ENCODE measurements around the gene ST8SIA4. TPM values are rescaled to one million over a fixed set of nuclear protein-coding genes. Genes with fewer than 3 reads are reported as not detected.
A peak's percentile ranks its signal among the peaks of the same experiment; 100 is the strongest.

ST8SIA4 gene
- polyA plus RNA-seq, 3 donors: 12.4 to 36.4 (median 30.7) TPM

DNA sequence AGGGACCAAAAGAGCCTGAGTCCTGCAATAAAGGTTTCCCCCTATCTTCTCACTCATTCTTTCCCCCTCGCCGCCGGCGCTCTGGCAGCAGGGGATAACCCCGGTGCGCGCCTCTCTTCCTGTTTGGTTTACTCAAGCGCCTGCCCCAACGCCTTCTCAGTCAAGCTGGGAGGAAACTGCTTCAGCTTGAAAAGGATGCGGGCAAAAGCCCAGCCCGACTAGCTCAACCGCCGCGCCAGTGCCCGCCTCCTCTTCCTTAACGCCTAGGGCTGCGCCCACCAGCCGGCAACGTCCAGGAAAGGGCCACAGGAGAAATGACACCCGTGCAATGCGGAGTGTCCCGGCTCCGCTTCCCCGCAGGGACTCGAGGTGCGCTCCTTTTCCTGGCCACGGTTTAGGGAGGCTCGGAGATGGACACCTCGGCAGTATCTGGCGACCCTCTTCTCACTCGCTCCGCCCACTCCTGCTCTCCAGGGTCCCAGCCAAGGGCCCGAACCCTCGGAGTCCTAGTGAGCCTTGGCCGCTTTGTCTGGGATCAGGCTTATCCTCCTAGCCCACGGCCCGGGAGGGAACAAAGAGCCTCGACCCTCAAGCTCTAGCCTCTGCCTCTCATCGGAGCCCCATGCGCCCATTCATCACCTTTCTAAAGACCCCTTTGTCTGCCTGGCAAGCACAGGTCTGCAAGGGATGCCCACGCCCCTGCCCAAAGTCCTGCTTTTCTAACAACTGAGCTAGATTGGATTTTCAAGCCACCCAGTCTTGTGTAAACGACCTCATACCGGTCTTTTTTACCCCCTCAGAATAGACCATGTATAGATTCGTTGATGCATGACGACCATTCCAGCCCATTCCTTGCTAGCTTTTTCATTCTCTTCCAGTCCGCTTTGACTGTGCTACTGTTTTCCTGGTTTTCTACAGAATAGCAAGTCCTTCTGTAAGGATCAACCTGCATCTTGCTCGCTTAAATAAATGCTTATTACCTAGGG lies 2.0 kb downstream of the ST8SIA4 start:
- Histone ChIP-seq H4K20me1 (ENCODE audit: insufficient read depth, low read length) (peaks cover 11% of the 10 kb centered on the region), H2AFZ (ENCODE audit: insufficient read depth, low read depth, low read length, poor library complexity, severe bottlenecking) (peak overlapping the region; percentile 53), H3K36me3 (replicated peaks in 1 of 2; ENCODE audit: control insufficient read depth in 1 of 2, insufficient read depth in 2 of 2, low read length in 2 of 2) (peaks cover 0 to 19% of the 10 kb centered on the region in 2 donors), H3K27me3 (ENCODE audit: control insufficient read depth in 2 of 2, insufficient read depth in 2 of 2, low read length in 2 of 2) (no peaks in the 10 kb centered on the region), H3K4me2 (replicated peaks; ENCODE audit: extremely low read depth, low read length, poor library complexity, severe bottlenecking) (peak overlapping the region; percentile 95), H3K79me2 (ENCODE audit: insufficient read depth, low read length) (peaks cover 74% of the 10 kb centered on the region), H3K4me3 (replicated peaks in 1 of 3; ENCODE audit: low read depth in 2 of 3, low read length in 3 of 3) (peak overlapping the region; percentile 72 to 86 (median 84)), H3K27ac (ENCODE audit: low read depth in 1 of 2, low read length in 2 of 2) (peak overlapping the region; percentile 96 to 98), H3K9ac (ENCODE audit: insufficient read depth, low read length, poor library complexity, severe bottlenecking) (peak overlapping the region; percentile 89), H3K9me3 (replicated peaks in 1 of 2; ENCODE audit: control insufficient read depth in 1 of 2, insufficient read depth in 1 of 2, low read length in 2 of 2) (no peaks in the 10 kb centered on the region), H3K4me1 (ENCODE audit: control insufficient read depth in 1 of 2, insufficient read depth in 2 of 2, low read length in 2 of 2) (peaks cover 48 to 62% of the 10 kb centered on the region in 2 donors)
- TF ChIP-seq, protein P1, sequence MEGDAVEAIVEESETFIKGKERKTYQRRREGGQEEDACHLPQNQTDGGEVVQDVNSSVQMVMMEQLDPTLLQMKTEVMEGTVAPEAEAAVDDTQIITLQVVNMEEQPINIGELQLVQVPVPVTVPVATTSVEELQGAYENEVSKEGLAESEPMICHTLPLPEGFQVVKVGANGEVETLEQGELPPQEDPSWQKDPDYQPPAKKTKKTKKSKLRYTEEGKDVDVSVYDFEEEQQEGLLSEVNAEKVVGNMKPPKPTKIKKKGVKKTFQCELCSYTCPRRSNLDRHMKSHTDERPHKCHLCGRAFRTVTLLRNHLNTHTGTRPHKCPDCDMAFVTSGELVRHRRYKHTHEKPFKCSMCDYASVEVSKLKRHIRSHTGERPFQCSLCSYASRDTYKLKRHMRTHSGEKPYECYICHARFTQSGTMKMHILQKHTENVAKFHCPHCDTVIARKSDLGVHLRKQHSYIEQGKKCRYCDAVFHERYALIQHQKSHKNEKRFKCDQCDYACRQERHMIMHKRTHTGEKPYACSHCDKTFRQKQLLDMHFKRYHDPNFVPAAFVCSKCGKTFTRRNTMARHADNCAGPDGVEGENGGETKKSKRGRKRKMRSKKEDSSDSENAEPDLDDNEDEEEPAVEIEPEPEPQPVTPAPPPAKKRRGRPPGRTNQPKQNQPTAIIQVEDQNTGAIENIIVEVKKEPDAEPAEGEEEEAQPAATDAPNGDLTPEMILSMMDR (IDR thresholded peaks at IDR 0.05): no peak
- under 1% methylated on average over 45 of the region's 47 CpGs for WGBS (ENCODE audit: insufficient coverage)
- Mint-ChIP-seq H3K36me3 (peaks cover 10 to 24% of the 10 kb centered on the region in 2 donors), H3K9me3 (no peaks in the 10 kb centered on the region), H3K4me3 (peak overlapping the region; percentile 90 to 99), H3K27me3 (ENCODE audit: low read depth in 3 of 3) (no peaks in the 10 kb centered on the region), H3K4me1 (peaks cover 45% of the 10 kb centered on the region), H3K27ac (peak overlapping the region; percentile 93 to 99 (median 99))
- intact Hi-C loops (cut with micrococcal nuclease): loop anchor here (5.0 to 10.0 kb wide), 4 partner anchors 56 to 124 kb away; no protein-coding TSS in a partner anchor
- peak; percentile 87 to 96 (median 89) for DNase-seq

DNA sequence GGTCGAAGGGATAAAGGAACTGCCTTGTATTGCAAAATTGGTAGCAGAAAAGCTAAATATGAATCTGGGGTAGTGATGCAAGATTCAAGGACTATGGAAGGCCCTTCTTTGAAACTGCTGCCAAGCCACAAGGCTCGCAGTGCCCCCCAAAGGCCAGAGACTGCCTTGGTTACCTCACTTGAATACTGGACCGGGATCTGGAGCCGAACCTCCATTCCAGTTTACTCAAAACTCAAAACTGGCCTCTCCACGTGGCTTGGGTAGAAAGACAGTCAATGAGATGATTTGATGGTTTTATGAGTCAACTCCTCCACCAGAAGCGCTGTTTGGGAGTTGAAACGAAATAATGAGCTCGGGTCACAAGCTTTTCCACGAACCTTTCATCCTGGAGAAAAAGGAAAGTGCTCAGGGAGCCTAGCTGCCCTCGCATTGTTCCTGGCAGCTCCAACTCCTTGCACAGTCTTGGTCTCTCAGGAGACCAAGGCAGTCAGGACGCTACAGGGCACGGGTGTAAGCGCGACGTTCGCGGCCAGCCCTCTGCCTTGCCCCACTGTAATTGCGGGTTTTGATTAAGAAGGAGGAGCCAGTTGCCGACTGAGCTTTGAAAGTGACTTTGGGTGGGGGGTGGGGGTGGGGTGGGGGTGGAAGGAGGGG lies 2.8 kb downstream of the ST8SIA4 start:
- peak overlapping the region; percentile 95 for H3K4me2 ChIP-seq (replicated peaks; ENCODE audit: extremely low read depth, low read length, poor library complexity, severe bottlenecking)
- peak overlapping the region; percentile 89 for H3K9ac ChIP-seq (ENCODE audit: insufficient read depth, low read length, poor library complexity, severe bottlenecking)
- H3K27ac ChIP-seq (ENCODE audit: low read depth in 1 of 2, low read length in 2 of 2): peak overlapping the region; percentile 96 to 98
- Mint-ChIP-seq H3K9me3 (no peaks in the 10 kb centered on the region), H3K27ac (peak overlapping the region; percentile 93 to 99 (median 99)), H3K36me3 (peaks cover 18 to 32% of the 10 kb centered on the region in 2 donors), H3K4me1 (peaks cover 46% of the 10 kb centered on the region), H3K4me3 (peak overlapping the region; percentile 90 to 99), H3K27me3 (ENCODE audit: low read depth in 3 of 3) (no peaks in the 10 kb centered on the region)
- peaks cover 0 to 27% of the 10 kb centered on the region in 2 donors for H3K36me3 ChIP-seq (replicated peaks in 1 of 2; ENCODE audit: control insufficient read depth in 1 of 2, insufficient read depth in 2 of 2, low read length in 2 of 2)
- peaks cover 18% of the 10 kb centered on the region for H4K20me1 ChIP-seq (ENCODE audit: insufficient read depth, low read length)
- peak overlapping the region; percentile 67 to 86 (median 84) for H3K4me3 ChIP-seq (replicated peaks in 1 of 3; ENCODE audit: low read depth in 2 of 3, low read length in 3 of 3)
- H3K79me2 ChIP-seq (ENCODE audit: insufficient read depth, low read length): peaks cover 82% of the 10 kb centered on the region
- H3K9me3 ChIP-seq (replicated peaks in 1 of 2; ENCODE audit: control insufficient read depth in 1 of 2, insufficient read depth in 1 of 2, low read length in 2 of 2): no peaks in the 10 kb centered on the region
- intact Hi-C loops (cut with micrococcal nuclease): loop anchor here (5.0 to 10.0 kb wide), 4 partner anchors 55 to 123 kb away; no protein-coding TSS in a partner anchor
- peak in 2 of 3 donors; percentile 50 to 78 for DNase-seq
- WGBS (ENCODE audit: insufficient coverage): 0% methylated on average over 8 of the region's 19 CpGs
- no peak overlapping the region for H2AFZ ChIP-seq (ENCODE audit: insufficient read depth, low read depth, low read length, poor library complexity, severe bottlenecking)
- H3K27me3 ChIP-seq (ENCODE audit: control insufficient read depth in 2 of 2, insufficient read depth in 2 of 2, low read length in 2 of 2): no peaks in the 10 kb centered on the region
- peaks cover 46 to 62% of the 10 kb centered on the region in 2 donors for H3K4me1 ChIP-seq (ENCODE audit: control insufficient read depth in 1 of 2, insufficient read depth in 2 of 2, low read length in 2 of 2)
- TF ChIP-seq, protein P1 (IDR thresholded peaks at IDR 0.05): peak; percentile 17
